Measurements from ENCODE around the gene COA4.

DNA sequence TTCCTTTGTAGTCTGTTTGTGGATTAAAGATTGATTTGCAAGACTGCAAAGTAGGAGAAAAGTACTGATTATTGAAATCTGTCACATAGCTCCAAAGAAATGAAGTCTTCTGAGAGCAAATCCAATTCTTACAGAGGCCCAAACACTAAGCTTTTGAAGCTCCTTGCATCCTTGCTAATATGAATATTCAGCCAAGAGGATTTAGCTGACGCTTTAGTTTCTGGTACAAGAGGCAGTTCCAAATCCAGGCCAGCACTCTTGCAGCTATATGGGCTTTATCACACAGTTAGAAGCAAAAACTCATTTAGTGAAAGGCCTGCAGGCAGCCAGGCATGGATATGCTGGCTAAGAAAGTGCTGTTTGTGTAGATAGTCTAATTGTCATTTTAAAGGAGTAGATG lies 12.9 kb upstream of the COA4 start:
- TF ChIP-seq, protein P1, sequence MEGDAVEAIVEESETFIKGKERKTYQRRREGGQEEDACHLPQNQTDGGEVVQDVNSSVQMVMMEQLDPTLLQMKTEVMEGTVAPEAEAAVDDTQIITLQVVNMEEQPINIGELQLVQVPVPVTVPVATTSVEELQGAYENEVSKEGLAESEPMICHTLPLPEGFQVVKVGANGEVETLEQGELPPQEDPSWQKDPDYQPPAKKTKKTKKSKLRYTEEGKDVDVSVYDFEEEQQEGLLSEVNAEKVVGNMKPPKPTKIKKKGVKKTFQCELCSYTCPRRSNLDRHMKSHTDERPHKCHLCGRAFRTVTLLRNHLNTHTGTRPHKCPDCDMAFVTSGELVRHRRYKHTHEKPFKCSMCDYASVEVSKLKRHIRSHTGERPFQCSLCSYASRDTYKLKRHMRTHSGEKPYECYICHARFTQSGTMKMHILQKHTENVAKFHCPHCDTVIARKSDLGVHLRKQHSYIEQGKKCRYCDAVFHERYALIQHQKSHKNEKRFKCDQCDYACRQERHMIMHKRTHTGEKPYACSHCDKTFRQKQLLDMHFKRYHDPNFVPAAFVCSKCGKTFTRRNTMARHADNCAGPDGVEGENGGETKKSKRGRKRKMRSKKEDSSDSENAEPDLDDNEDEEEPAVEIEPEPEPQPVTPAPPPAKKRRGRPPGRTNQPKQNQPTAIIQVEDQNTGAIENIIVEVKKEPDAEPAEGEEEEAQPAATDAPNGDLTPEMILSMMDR (IDR thresholded peaks at IDR 0.05; ENCODE audit: low read depth, low read length, missing input control), result no peak
- TF ChIP-seq FOXA1 (IDR thresholded peaks at IDR 0.05) (no peak), HNF4A (conservative IDR thresholded peaks at IDR 0.05) (no peak), TAF1 (conservative IDR thresholded peaks at IDR 0.05) (no peak)
- TF ChIP-seq, protein P2, sequence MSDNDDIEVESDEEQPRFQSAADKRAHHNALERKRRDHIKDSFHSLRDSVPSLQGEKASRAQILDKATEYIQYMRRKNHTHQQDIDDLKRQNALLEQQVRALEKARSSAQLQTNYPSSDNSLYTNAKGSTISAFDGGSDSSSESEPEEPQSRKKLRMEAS (IDR thresholded peaks at IDR 0.05), result no peak
